Stomach (tissue), 4 donors: Measurements from ENCODE around the gene EFCC1.

Source experiments
- CTCF ChIP-seq, 7 experiments: fragments of 450-650 bp in 4 of 7; fragments of 200-600 bp in 3 of 7; sonication (generic) in 3 of 7; IDR thresholded peaks; one replicate each; pipeline ENCODE4 v1.5.1; 2016 to 2019; ENCODE audit warnings: antibody characterized with exemption in 7 of 7, control low read depth in 2 of 7, mild to moderate bottlenecking in 1 of 7
- POLR2A ChIP-seq, 4 donors: fragments of 450-650 bp; IDR thresholded peaks; one replicate each; pipeline ENCODE4 v1.6.1; 2016; ENCODE audit warnings: antibody characterized with exemption in 4 of 4, control low read depth in 2 of 4, mild to moderate bottlenecking in 1 of 4, moderate library complexity in 1 of 4
- POLR2AphosphoS5 ChIP-seq, 3 donors: sonication (generic); formaldehyde crosslinking; IDR thresholded peaks; one replicate each; pipeline ENCODE4 v1.6.1; 2016; ENCODE audit warnings: antibody characterized with exemption in 3 of 3

GRCh38 chr3:128997486-128998133 lies 3.5 kb upstream of the EFCC1 start:
- TF ChIP-seq POLR2A (IDR thresholded peaks at IDR 0.05): no peak
- TF ChIP-seq CTCF (IDR thresholded peaks at IDR 0.05): no peak
- no peak for TF ChIP-seq POLR2AphosphoS5 (IDR thresholded peaks at IDR 0.05)
